Effector CD8-positive, alpha-beta T cell (primary cell): ENCODE measurements around the gene SKI.

ENCODE experiments used
- DNase-seq: peaks from one replicate; lab custom pipeline; 2025; lab: John Stamatoyannopoulos, UW

The SKI gene

DNA sequence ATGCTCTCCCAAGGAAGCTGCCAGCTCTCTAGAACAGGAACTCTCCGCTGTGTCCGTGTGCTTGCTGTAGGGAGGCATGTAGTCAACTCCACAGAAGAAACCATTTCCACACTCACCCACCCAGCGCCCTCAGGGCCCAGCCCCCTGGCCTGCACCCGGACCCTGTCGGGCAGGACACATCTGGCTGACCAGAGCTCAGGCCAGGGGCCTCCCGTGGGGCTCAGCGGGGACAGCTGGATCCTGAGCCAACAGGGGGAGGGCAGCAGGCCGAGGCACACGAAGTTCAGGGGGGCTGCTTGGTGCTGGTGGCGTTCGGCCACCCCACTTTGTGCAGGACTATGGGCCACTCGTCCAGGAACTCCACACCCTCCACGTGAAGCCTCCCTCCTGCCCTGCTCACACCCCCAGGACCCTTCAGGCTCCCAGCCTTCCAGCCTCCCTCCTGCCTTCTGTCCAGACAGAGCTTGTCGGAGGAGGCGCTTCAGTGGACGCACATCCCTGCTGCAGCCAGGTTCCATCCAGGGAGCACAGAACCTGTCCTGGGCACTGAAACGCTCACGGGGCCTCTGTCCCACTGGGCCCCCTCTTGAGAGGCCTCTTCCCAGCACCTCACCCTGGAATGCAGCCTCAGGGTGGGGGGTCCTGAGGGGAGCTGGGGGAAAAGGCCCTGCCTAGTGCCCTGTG lies 18.6 kb upstream of the SKI start:
- DNase-seq, result no peak

DNA sequence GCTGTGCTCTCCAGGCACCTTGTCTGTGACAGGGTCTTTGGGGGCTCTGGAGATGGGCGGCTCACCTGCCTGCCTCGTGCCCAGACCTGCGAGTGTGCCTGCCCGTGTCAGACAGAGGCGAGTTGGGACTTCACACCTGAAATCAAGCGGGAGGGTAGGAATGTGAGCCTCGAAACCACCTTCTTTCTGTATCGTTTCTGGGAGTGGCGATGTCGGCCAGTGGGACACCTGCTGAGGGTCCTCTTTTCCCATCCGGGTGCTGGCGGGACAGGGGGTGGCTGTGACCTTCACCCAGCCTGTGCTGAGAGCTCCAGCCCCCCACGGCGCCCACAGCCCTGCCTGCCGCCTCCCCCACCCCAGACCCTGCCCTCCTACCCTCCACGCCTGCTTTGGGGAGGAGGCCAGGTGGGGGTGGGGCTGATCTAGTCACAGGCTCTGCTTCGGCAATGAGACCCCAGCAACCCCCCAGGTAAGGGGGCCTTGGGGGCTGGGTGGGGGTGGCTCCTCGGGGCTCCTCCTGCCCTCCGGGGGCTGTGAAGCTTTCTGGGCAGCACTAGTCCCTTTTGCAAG lies 17.9 kb upstream of the SKI start:
- no peak for DNase-seq

GRCh38 chr1:2210786-2211185 lies 17.3 kb upstream of the SKI start:
- no peak for DNase-seq

DNA sequence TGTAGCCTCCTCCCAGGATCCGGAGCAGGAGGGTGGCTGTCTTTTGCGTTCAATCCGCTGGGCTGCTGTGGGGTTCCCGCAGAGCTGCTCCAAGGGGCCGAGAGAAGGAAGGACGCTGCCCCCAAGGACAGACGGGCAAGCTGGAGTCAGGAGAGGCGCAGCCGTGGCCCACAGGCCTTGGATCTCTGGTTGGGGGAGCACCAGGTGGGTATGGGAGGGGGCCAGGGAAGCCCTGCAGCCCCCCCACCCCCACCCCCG lies 15.9 kb upstream of the SKI start:
- no peak for DNase-seq

DNA sequence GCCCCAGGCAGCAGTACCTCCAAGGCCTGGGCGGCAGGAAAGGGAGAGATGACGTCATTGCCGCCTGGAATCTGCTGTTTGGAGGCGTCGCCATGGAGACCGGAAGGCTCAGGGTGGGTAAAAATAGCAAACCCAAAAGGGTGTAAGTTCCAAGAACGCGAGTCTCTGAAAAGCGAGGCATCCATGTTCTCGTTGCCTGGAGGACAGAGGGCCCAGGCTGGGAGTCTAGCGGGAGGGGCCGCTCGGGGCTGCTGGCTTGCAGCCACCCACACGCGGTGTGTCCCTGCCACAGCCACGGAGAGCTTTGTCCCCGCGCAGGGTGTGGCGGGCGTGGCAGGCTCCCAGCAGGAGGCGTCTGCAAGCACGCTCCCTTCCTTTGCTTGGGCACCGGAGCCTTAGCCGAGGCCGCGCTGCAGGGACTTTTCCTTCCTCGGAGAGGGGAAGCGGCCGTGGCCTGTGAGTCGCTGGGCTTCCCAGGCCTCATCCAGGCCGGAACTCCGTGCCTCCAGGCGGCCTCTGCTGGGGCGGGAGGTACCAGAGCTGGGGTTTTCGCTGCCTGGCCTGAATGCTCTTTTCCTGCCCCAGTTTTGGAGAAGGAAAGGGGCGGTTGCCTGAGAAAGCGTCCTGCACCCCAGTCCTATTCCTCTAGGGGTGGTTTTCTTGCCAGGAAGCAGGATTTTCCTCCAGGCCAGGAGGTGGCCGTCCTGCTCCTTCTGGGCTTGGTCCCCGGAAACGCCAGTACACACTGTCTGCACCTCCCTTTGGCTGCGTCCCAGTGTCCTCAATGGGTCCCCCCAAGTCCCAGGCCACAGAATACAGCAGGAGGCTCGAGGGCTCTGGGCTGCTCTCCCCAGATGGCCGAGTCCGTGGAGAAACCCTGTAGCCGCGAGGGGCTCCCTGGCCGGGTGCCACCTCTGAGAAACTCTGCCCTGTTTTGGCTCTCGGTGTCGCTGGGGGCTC lies 15.3 kb upstream of the SKI start:
- DNase-seq, result peak; percentile 53

DNA sequence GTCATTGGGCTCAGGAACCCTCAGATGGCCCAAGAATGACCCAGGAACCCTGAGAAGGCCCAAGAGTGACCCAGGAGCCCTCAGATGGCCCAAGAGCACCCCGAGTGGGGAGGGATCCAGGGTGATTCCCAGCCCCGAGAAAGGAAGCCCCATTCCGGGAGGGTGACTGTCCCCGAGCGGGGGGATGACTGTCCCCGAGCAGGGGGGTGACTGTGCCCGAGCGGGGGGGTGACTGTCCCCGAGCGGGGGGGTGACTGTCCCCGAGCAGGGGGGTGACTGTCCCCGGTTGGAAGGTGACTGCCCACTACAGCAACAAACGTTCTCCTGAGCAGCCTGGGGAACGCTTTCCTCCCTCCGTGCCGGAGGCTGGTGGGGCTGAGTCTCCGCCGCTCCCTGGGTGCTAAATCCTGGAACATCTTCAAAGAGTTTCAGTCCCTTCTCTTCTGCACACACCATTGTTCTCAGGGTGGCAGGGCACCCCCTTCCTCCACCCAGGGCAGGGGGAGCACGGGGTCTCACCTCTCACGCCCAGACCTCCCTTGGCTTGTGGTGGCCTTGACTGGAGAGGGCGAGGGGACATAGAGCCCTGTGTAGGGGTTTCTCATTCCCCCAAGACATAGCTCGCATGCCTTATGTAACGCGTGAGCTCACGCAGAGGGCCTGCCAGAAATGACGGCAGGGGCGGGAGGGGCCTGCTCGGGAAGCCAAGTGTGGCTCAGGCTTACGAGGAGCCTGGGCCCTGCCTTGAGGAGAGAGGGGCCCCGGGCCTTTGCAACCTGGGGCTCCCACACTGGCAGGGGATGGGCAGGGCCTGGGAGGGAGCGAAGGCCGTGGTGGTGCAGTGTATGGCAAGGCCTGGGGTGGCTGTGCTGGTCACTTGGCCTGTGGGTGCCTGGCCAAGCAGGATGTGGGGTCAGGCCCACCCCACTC lies 14.3 kb upstream of the SKI start:
- DNase-seq, result no peak

GRCh38 chr1:2214541-2215241 lies 13.4 kb upstream of the SKI start:
- DNase-seq, result no peak

DNA sequence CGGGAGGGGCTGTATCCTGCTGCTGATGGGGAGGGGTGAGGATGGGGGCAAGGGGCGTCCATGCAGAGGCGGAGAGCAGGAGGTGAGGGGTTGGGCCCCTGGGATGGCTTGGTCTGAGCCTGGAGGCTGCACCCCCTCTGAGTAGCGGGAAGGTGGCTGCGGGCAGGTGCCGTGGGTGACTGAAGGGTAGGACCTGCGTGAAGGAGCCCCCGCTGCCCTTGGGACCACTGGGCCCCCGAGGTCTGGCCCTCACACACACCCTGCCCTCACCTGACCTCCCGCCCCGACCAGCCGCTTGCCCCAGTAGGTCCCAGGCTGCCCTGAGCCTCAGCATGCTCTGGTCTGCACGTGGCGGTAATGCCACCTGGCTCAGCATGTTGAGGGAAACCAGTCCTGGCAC lies 12.8 kb upstream of the SKI start:
- no peak for DNase-seq

DNA sequence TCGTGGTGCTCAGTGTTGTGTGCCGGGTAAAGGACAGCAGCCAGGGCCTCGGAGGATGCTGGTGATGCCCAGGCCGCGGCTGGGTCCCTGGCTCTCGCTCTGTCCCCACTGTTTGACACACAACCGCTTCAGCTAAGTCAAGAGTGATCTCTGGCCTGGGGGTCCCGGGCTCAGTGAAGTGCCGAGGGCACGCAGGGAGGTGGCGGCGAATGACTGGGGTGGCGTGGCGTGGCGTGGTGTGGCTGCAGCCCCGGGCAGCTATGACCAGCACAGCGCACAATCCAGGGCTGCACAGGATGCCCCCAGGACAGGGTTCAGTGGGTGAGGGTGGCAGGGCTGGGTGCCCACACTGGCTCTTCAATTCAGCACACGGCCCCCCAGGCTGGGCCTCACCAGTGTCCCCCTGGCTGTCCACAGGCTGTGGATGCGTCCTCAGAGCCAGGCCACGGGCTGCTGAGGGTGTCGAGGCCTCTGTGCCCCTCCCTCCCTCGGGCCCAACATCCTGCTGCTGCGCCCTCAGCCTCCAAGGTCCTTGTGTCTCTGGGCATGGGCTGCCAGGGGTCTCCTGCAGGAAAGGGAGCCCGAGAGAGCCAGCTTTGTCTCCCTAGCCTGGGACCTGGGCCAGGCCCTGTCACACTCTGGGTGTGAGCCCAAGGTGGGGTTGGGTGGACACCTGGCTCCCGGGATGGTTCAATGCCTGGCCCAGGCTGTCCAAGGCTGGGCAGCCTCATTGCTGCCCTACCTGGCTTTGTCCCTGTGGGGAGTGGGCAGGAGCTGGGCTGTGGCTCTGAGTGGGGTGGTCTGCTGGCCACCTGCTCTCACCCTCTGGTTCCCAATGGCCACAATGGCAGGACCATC lies 12.0 kb upstream of the SKI start:
- DNase-seq, result no peak

DNA sequence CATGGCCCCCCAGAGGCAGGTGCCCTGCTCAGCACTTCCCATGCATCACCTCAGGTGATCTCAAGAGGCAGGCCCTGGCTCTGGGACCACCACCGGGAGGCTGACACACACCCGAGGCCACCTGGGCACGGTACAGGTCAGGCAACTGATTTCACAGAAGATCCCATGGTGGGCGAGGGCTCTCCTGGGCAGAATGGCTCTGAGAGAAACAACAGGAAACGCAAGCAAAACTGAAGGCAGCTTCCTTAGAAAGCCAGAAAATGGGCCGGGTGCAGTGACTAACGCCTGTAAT lies 11.4 kb upstream of the SKI start:
- DNase-seq, result no peak

GRCh38 chr1:2221271-2221670 lies 6.8 kb upstream of the SKI start:
- no peak for DNase-seq

- no peak for DNase-seq
Observed at GRCh38 chr1:2224170-2224584, 3.9 kb upstream of the SKI start.

DNA sequence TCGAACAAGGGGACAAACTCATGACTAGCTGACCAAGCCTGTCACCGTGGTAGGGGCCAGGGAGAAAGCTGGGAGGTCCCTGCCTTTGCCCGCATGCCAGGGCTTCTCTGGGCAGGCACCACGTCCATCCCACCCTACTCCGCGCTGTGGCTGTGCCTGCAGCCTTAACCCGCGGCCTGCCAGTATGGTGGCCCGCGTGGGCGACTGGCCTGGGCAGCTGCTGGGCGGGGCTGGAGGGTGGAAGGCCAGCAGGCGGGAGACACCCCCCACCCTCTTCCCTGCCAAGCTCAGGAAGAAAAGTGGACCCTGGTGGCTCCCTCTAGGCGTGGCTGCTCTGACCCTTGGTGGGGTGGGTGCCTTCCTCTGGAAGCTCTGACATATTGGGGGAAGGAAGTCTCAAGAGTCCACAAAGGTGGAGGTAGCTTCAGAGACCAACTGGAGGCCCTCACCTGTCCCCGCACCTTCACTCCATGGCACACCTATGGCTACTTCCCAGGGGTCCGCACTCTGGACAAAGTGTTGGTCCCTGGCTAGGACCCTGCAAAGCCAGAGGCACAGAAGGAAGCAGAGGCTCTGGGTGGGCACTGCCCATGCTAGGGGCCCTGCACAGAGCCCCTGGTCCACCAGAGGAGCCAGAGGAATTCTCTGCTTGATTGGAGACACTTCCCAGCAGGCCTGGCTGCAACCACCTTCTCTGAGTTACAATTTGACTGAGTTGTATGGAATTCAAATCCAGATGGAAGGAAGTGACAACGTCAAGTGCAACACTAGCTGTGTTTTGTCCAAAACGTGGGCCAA lies 3.3 kb upstream of the SKI start:
- no peak for DNase-seq

DNA sequence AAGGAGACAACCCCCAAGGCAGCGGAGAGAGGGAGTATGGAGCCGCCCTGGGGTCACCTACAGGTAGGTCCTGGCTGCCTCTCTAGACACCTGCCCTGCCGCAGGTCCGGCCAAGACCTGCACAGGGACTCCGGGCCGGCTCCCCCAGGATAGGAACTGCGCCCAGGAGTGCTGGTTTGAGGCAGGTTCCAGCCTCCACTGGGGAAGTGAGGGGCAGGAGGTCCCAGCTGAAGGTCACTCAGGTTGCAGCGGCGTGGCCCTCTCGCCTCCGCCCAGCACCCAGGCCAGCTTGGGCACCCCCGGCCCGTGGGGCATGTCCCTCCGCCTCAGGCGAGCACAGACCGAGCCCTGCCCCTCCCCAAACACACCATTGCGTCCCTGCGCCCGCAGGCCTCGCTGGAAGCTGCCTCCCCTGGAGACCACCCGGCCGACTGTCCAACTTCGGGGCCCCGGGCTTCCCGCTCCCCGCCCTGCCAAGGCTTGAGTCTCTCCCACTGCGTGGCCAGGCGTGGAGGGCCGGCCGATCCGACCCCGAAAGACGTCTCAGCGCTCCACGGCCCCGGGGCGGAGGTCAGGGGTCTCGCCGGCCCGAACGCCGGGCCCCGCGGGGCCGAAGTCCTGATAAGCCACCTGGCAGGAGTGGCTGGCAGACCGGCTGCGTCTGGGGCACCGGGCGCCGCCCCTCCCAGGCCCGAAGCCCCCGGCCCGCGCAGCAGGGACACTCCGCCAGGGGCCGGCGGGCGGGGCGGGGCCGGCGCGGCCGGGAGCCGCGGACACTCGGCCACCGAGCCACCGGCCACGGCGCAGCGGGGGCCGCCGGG lies 1.4 kb upstream of the SKI start:
- no peak for DNase-seq

DNA sequence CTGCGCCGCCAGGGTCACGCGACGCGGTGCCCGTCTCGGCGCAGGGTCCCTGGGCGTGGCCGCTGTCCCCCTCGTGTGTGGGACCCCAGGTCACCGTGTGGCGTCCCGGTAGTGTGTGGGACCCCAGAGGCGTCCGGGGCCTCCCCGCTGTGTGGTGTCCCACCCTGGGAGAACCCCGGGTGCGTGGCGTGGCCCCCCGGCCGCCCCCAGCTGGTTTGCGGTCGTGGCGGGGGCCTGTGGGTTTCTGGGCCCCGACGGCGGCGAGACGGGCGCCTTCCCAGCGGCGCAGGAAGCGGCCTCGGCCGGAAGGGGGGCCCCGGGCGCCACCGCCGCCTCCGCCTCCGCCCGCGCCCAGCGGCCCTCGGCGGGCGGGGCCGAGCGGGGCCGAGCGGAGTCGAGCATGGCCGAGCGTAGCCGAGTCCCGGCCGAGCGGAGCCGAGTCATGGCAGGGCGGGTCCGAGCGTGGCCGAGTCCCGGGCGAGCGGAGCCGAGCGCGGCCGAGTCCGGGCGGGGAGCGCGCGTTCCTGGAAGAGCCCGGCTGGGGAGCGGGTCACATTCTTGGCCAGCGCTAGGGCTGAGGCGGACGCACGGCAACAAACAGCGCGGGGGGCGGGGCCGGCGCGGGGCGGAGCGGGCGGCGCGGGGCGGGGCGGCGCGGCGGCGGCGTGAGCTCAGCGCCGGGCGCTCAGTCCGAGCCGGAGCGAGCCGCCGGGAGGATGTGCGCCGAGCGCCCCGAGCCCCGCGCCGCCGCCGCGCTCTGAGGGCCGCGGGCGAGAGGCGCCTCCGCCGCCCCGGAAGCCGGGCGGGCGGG lies 568 bp upstream of the SKI start:
- peak; percentile 84 for DNase-seq

- no peak for DNase-seq
Observed at GRCh38 chr1:2228694-2229036, 546 bp downstream of the SKI start.

DNA sequence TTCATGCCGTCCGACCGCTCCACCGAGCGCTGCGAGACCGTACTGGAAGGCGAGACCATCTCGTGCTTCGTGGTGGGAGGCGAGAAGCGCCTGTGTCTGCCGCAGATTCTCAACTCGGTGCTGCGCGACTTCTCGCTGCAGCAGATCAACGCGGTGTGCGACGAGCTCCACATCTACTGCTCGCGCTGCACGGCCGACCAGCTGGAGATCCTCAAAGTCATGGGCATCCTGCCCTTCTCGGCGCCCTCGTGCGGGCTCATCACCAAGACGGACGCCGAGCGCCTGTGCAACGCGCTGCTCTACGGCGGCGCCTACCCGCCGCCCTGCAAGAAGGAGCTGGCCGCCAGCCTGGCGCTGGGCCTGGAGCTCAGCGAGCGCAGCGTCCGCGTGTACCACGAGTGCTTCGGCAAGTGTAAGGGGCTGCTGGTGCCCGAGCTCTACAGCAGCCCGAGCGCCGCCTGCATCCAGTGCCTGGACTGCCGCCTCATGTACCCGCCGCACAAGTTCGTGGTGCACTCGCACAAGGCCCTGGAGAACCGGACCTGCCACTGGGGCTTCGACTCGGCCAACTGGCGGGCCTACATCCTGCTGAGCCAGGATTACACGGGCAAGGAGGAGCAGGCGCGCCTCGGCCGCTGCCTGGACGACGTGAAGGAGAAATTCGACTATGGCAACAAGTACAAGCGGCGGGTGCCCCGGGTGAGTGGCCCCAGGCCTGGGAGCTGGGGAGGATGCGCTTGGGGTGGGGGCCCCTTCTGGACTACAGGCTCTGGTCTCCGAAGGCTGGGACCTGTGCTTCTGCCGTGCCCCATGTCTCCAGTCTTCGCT lies 1.1 kb downstream of the SKI start:
- no peak for DNase-seq
